Measurements from ENCODE around the gene KIF11. TPM values are rescaled to one million over a fixed set of nuclear protein-coding genes. Genes with fewer than 3 reads are reported as not detected.
"Not testable (repeated sequence)": the region's sequence is repeated elsewhere in the genome, so short reads cannot be mapped to it uniquely, and the experiment has no call there.

Gene KIF11
- total RNA-seq, 2 experiments from 2014 or later: 55.0 to 55.6 TPM

DNA sequence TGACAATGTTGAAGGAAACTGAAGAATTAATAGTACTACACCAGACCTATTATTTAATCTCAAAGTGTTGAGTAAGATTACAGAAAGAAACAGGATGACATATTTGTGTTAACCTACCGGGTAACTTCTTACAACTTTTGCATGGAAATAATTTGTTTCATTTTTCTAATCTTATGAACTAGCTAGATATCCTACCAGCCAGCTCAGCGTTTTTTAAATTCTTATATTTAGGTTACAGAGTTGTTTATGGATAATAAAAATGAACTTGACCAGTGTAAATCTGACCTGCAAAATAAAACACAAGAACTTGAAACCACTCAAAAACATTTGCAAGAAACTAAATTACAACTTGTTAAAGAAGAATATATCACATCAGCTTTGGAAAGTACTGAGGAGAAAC, 37.0 kb downstream of the KIF11 start:
- Mint-ChIP-seq H3K4me1 (no peaks in the 10 kb centered on the region), H3K27me3 (no peaks in the 10 kb centered on the region), H3K27ac (no peak overlapping the region), H3K4me3 (no peak overlapping the region), H3K9me3 (no peaks in the 10 kb centered on the region), H3K36me3 (peaks cover 53% of the 10 kb centered on the region)
- no peak for DNase-seq

DNA sequence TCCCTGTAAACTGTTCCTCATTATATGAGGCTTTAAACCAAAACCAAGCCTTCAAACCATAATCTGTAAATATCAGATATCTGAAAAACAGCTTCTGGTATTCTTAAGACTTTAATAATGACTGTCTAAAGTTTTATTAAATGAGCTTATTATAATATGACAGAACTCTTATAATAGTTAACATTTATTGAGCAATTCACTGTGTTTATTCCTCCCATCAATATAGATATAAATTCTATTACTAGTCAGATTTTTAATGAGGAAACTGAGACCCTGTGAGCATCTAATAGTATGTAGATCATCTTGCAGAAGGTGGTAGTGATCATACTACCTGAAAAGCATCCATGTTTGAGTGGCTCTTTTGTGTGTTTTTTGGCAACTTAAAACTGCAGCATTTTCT, 45.1 kb downstream of the KIF11 start:
- Mint-ChIP-seq H3K4me3 (no peak overlapping the region), H3K4me1 (no peaks in the 10 kb centered on the region), H3K9me3 (no peaks in the 10 kb centered on the region), H3K27me3 (no peaks in the 10 kb centered on the region), H3K27ac (no peak overlapping the region), H3K36me3 (peaks cover 43% of the 10 kb centered on the region)
- DNase-seq: no peak

DNA sequence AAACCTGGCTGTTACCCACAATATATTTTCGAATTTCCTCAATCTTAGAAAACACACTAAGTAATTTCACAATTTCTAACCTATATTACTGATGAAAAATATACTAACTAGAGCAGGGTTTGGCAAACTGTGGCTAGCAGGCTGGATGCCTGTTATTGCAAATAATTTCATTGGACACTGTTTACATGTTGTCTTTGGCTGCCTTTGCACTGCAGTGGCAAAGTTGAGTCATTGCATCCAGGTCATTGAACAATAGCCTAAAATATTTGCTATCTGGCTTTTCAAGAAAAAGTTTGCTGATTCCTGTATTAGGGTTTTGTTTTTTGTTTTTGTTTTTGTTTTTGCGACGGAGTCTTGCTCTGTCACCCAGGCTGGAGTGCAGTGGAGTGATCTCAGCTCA, 47.2 kb downstream of the KIF11 start:
- H3K27ac Mint-ChIP-seq: no peak overlapping the region

DNA sequence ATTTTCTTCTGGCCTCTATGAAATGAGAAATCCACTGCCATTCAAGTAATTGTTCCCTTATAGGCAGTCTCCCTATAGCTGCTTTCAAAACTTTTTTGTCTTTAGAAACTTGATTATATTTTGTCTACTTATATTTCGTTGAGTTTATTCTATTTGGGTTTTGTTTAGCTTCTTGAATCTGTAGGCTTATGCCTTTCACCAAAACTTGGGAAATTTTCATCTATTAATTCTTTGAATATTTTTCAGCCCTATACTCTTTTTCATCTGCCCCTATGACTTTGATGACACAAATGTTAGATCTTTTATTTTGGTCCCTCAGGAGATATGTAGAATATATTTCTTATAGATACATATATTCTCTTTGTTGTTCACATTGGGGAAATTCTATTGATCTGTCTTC, 48.6 kb downstream of the KIF11 start:
- peaks cover 4% of the 10 kb centered on the region for H3K4me1 Mint-ChIP-seq
- H3K9me3 Mint-ChIP-seq: no peaks in the 10 kb centered on the region
- peaks cover 40% of the 10 kb centered on the region for H3K36me3 Mint-ChIP-seq
- DNase-seq: no peak
- H3K27ac Mint-ChIP-seq: no peak overlapping the region
- H3K27me3 Mint-ChIP-seq: no peaks in the 10 kb centered on the region
- H3K4me3 Mint-ChIP-seq: no peak overlapping the region

More for the DNA sequence above, 47.2 kb downstream of the KIF11 start:
- Mint-ChIP-seq H3K4me1 (peaks cover 4% of the 10 kb centered on the region), H3K36me3 (peaks cover 43% of the 10 kb centered on the region), H3K9me3 (no peaks in the 10 kb centered on the region), H3K27me3 (no peaks in the 10 kb centered on the region), H3K4me3 (no peak overlapping the region)
- DNase-seq: no peak

- Mint-ChIP-seq H3K36me3 (peaks cover 49% of the 10 kb centered on the region), H3K4me3 (no peak overlapping the region), H3K27ac (no peak overlapping the region), H3K9me3 (no peaks in the 10 kb centered on the region), H3K27me3 (no peaks in the 10 kb centered on the region), H3K4me1 (peaks cover 4% of the 10 kb centered on the region)
- DNase-seq: no peak
Observed at GRCh38 chr10:92644921-92645320, 52.0 kb downstream of the KIF11 start.

- H3K9me3 Mint-ChIP-seq, H3K4me3 Mint-ChIP-seq, H3K27ac Mint-ChIP-seq, H3K4me1 Mint-ChIP-seq, DNase-seq, H3K27me3 Mint-ChIP-seq: not testable (repeated sequence)
- peaks cover 40% of the 10 kb centered on the region for H3K36me3 Mint-ChIP-seq
Observed at GRCh38 chr10:92650864-92651263, 57.9 kb downstream of the KIF11 start.

DNA sequence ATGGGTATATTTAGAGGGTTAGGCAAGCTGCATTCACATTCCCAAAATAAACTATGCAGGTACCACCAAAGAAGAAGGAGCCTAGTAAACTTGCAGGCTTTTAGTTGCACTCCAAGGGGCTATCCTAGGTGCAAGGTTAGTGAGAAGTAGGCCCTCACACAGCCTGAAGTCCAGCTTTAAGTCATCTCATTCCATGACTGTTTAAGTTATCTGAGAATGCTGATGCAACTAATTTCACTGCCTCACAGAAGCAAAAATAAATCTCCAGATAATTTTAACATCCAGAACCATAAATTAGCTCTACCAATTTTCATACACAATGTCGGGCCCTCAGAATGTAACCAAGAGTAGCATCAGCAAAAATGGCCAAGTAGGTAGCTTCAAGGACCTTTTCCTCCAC, 62.5 kb downstream of the KIF11 start:
- no peak for DNase-seq
- Mint-ChIP-seq H3K27me3 (no peaks in the 10 kb centered on the region), H3K9me3 (peaks cover 1% of the 10 kb centered on the region), H3K27ac (no peak overlapping the region), H3K4me3 (no peak overlapping the region), H3K4me1 (no peaks in the 10 kb centered on the region), H3K36me3 (peaks cover 22% of the 10 kb centered on the region)

DNA sequence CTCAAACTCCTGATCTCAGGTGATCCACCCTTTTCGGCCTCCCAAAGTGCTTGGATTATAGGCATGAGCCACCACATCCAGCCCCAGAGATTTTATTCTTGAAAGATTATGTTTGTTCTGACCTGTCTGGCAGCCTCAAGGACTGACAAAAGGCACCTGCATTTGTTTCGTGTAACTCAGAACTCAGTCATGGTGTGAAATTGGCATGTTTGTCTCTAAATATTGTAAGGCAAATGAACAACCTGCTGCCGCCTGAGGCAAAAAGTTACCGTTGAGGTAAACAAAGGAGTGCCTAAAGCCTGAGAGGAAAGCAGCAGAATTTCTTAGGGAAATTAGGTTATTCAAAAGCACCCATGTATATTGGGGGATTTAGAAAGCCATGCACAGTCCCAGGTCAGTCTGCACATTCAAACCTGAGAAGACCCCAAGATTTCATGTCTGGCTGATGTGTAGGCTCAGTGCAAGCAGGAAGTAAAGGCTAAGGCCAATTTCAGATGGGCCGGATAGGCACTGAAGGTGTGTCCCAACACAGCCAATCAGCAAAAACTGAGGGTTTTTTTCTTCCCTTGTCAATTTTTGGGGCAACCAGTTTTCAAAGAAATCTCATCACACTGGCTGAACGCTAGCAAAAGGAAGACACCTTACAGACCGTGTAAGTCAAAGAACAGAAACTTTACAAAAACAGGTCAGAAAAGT, 63.5 kb downstream of the KIF11 start:
- DNase-seq: no peak
- Mint-ChIP-seq H3K27ac (no peak overlapping the region), H3K4me1 (no peaks in the 10 kb centered on the region), H3K36me3 (peaks cover 15% of the 10 kb centered on the region), H3K4me3 (no peak overlapping the region), H3K9me3 (peaks cover 1% of the 10 kb centered on the region), H3K27me3 (no peaks in the 10 kb centered on the region)

GRCh38 chr10:92657024-92657423, 64.1 kb downstream of the KIF11 start:
- Mint-ChIP-seq H3K36me3 (peaks cover 13% of the 10 kb centered on the region), H3K9me3 (peaks cover 2% of the 10 kb centered on the region), H3K4me3 (no peak overlapping the region), H3K4me1 (no peaks in the 10 kb centered on the region), H3K27me3 (no peaks in the 10 kb centered on the region), H3K27ac (no peak overlapping the region)
- no peak for DNase-seq

- H3K9me3 Mint-ChIP-seq: peaks cover 16% of the 10 kb centered on the region
- no peak for DNase-seq
- no peak overlapping the region for H3K27ac Mint-ChIP-seq
- H3K4me1 Mint-ChIP-seq: no peaks in the 10 kb centered on the region
- no peaks in the 10 kb centered on the region for H3K36me3 Mint-ChIP-seq
- no peak overlapping the region for H3K4me3 Mint-ChIP-seq
- H3K27me3 Mint-ChIP-seq: no peaks in the 10 kb centered on the region
Observed at GRCh38 chr10:92662848-92663247, 69.9 kb downstream of the KIF11 start.

DNA sequence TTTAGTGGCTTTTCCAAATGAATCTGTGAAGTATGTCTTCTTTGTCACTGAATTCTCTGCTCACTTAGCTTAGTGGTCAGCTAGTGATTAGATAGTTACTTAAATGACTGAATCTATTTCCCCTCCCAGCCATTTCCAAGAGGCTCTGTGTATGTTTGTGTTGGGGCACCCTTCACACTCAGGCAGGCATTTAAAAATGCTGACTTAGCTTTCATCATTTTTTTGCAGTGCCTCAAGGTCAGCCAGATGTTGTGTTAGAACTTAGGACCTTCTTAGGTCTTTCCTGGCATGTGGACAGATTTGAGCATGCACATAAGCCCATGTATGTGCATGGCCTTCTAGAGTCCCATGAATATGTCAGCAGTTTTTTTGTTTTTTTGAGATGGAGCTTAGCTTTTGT, 71.4 kb downstream of the KIF11 start:
- Mint-ChIP-seq H3K27ac (no peak overlapping the region), H3K4me1 (no peaks in the 10 kb centered on the region), H3K36me3 (no peaks in the 10 kb centered on the region), H3K27me3 (no peaks in the 10 kb centered on the region), H3K9me3 (peaks cover 16% of the 10 kb centered on the region), H3K4me3 (no peak overlapping the region)
- DNase-seq: no peak

DNA sequence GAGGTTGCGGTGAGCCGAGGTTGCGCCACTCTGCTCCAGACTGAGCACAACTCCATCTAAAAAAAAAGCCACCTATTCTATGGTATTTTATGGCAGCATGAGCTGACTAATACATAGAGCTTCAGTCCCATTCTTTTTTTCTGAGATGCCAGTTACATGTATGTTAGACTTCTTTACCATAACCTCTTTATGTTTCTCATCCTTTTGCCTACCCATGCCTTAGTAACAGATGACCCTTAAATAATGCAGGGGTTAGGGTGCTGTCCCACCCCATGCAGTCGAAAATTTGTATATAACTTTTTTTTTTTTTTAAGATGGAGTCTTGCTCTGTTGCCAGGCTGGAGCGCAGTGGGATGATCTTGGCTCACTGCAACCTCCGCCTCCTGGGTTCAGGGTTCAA, 74.1 kb downstream of the KIF11 start:
- Mint-ChIP-seq H3K36me3 (no peaks in the 10 kb centered on the region), H3K4me3 (no peak overlapping the region), H3K9me3 (peaks cover 13% of the 10 kb centered on the region), H3K4me1 (no peaks in the 10 kb centered on the region), H3K27me3 (no peaks in the 10 kb centered on the region), H3K27ac (no peak overlapping the region)
- DNase-seq: no peak

- no peaks in the 10 kb centered on the region for H3K36me3 Mint-ChIP-seq
- DNase-seq: no peak
- H3K27me3 Mint-ChIP-seq: peaks cover 22% of the 10 kb centered on the region
- no peak overlapping the region for H3K4me3 Mint-ChIP-seq
- H3K27ac Mint-ChIP-seq: no peak overlapping the region
- peaks cover 3% of the 10 kb centered on the region for H3K9me3 Mint-ChIP-seq
- H3K4me1 Mint-ChIP-seq: peaks cover 3% of the 10 kb centered on the region
Observed at GRCh38 chr10:92677708-92678107, 84.8 kb downstream of the KIF11 start.

DNA sequence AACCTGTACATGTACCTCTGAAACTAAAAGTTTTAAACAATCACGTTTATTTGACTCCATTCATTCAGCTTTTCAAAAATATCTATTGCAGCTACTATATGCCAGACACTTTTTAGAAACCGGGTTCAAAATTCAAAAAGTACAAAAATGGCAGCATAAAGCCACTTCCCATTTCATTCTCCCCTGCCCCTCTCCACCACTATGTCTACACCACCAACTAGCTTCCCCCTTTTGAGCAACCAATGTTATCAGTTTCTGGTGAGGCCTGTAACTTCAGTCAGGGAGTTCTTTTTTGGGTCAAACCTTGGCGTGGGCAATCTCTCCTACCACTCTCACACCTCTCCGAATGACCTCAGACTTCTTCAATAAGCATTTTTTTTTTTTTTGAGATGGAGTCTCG, 85.3 kb downstream of the KIF11 start:
- H3K27ac Mint-ChIP-seq: no peak overlapping the region
- peaks cover 3% of the 10 kb centered on the region for H3K4me1 Mint-ChIP-seq
- H3K36me3 Mint-ChIP-seq: no peaks in the 10 kb centered on the region
- no peak for DNase-seq
- H3K4me3 Mint-ChIP-seq: no peak overlapping the region
- peaks cover 3% of the 10 kb centered on the region for H3K9me3 Mint-ChIP-seq
- H3K27me3 Mint-ChIP-seq: peaks cover 23% of the 10 kb centered on the region

- peaks cover 6% of the 10 kb centered on the region for H3K9me3 Mint-ChIP-seq
Observed at GRCh38 chr10:92681306-92681834, 88.4 kb downstream of the KIF11 start.

GRCh38 chr10:92688573-92688926, 95.6 kb downstream of the KIF11 start:
- Mint-ChIP-seq H3K27ac (no peak overlapping the region), H3K9me3 (peaks cover 5% of the 10 kb centered on the region), H3K27me3 (peaks cover 76% of the 10 kb centered on the region), H3K4me1 (peaks cover 20% of the 10 kb centered on the region), H3K36me3 (no peaks in the 10 kb centered on the region), H3K4me3 (peak overlapping the region; percentile 32)
- no peak for DNase-seq

More at GRCh38 chr10:92681306-92681834, 88.4 kb downstream of the KIF11 start:
- Mint-ChIP-seq H3K4me3 (no peak overlapping the region), H3K4me1 (peaks cover 3% of the 10 kb centered on the region), H3K27ac (no peak overlapping the region), H3K27me3 (peaks cover 47% of the 10 kb centered on the region), H3K36me3 (no peaks in the 10 kb centered on the region)
- DNase-seq: no peak

Data from activated naive CD8-positive, alpha-beta T cell treated with anti-CD3 and anti-CD28 coated beads for 36 hours (primary cell).